NAMALWA (cell line): Measurements from ENCODE around the gene PRDM15.

Source experiments
- DNase-seq: peaks from one replicate; pipeline ENCODE4 v3.0.0-alpha.2; 2015; ENCODE audit warnings: low spot score

PRDM15 gene

DNA sequence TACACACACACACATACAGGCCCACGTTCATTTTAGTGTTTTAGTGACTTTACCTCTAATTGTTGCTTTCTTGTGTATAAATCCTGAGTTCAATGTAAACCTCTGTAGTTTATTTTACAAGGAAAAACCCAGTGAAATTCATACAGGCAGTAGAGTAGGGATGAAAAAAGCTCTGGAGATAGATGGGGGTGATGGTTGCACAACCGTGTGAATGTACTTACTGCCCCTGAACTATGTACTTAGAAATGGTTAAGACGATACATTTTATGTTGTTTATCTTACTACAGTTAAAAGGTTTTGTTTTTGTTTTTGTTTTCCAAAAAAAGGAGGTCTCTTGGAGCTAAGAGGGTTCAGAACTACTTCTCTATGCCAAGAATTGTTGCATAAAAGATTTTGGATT is 29.7 kb upstream of the PRDM15 start:
- DNase-seq, result no peak

DNA sequence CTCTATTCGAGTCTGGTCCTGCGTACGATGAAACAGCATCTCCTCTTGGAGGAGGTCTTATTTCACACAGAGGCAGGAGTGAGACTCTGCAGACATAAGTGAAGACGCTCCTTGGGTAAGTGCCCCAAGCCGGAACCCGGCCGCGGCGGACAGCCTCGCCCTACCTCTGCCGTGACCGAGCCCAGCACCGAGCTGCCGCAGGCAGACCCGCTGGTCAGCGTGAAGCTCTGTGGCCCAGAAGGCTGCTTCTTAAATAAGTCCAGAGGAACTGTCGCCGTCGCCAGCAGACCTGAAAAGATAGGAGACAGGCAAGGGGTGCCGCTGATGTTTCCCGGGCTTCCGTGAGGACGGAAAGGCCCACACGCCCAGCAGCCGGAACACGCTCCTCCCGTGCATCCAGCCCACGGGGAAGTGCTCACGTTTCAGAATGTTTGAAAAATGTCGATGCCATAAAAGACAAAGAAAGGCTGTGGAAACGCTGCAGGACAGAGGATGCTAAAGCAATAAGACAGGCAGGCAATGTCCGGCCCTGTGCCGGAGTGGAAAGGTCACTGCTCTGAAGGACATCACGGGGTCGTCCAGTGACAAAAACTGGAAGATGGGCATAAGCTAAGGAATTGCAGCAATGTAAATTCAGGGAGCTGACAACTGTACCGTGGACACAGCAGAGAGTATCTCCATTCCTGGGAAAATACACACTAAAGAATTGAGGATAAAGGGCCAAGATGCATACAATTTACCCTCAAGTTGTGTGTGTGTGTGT is 28.5 kb upstream of the PRDM15 start:
- no peak for DNase-seq

DNA sequence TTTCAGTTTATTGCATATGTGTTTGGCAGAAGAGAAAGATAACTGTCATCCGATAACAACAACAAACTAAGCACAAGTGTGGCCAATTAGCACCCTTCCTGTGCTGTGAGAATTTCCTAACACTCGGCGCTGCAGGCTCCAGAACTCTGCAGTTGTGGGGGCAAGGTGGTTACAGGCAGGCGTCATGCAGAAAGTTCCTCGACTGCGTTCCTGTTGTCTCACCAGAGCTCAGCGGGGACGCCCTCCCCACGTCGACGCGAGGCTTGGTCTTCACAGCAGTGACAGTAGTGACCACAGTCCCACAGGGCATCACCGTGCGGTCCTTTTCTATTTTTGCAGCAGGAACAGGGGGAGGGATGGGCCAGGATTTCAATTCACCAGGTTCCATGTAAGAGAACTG is 27.6 kb upstream of the PRDM15 start:
- DNase-seq, result no peak

DNA sequence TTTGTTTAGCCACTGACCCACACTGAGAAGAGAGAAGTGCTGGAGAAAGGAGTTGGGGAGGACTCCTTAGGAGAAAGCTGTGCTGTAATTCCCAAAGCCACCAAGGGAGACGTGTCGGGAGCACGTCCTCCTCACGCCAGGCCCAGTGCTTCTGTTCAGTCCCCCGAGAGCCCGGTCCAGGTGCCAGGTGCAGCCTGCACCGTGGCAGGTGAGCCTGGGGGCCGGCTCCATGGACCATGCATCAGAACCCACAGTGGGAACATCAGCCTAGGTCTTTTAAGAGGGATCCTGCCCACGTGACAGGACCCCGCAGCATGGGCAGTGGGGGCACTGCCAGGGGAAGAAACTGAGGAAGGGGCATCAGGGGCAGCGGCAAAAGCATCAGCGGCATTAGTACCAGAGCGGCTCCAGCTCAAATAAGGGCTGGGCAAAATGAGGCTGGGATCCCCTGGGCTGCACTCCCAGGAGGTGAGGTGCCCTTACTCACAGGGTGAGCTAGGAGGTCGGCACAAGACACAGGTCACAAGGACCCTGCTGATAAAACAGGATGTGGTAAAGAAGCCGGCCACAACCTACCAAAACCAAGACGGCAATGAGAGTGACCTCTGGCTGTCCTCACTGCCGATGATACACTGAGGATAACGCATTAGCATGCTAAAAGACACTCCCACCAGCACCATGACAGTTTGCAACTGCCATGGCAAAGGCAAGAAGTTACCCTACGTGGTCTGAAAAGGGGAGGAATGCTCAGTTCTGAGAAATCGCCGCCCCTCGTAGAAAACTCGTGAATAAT is 24.6 kb upstream of the PRDM15 start:
- DNase-seq, result no peak

DNA sequence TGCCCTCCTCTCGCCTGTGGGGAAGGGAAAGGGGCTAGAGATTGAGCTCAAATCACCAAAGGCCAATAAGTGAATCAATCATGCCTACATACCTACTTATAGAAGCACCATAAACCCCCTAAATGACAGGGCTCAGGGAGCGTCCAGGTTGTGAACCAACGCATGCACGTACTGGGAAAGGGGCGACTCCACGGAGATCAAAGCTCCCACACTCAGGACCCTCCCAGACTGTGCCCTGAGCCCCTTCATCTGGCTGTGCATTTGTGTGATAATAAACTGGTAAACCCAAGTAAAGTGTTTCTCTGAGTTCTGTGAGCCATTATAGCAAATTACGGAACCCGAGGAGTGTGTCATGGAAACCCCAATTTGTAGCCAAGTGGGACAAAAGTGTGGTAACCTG is 23.8 kb upstream of the PRDM15 start:
- no peak for DNase-seq

DNA sequence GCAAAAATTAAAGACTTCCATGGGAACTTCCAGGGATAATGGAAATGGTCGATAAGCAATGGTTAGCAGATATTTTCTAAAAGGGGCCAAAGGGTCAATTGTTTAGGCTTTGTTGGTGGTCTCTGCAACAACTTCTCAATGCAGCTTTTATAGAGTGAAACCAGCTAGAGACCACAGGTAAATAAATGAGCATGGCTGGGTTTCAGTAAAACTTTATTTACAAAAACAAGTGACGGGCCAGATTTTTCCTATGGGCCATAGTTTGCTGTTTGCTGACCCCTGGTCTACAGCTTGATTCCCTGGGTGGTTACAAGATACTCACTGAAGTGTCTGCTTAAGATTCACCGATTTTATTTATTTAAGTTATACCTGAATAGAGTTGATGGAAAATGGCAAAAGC is 22.6 kb upstream of the PRDM15 start:
- no peak for DNase-seq

DNA sequence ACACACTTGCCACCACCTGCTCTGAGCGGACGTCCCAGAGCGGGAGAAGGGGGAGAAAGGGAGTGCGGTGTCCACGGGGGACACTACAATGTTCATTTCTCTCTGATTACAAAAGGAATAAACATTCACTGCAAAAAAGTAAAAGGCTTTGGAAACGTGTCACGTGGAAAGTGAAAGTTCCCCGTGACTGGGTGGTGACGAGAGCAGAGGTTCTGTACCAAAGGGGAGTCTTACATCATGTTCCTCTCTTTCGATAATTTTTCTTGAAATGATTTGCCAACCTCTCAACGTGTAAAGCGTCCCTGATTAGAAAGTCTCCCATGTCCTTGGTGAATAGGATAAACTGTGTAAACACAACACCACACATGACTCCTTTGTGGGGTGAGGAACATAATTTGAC is 22.0 kb upstream of the PRDM15 start:
- no peak for DNase-seq

DNA sequence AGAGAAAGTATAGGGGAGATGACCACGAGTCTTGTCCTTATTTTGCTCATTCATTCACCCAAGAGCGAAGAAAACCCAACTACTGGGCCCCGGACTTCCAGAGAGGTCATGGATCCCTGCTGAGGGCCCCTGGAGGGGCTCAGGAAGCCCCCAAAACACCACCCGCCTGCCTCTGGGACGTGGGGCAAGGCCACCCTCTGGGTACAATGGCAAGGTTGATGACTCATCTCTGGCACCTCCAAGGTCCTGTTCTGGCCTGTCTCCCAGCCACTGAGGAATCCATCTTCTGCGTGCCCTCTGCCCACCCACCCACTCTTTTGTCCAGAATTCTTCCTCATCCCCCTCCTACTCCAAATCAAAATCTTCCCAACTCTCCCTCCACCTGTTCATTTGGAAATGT is 21.3 kb upstream of the PRDM15 start:
- DNase-seq, result no peak

DNA sequence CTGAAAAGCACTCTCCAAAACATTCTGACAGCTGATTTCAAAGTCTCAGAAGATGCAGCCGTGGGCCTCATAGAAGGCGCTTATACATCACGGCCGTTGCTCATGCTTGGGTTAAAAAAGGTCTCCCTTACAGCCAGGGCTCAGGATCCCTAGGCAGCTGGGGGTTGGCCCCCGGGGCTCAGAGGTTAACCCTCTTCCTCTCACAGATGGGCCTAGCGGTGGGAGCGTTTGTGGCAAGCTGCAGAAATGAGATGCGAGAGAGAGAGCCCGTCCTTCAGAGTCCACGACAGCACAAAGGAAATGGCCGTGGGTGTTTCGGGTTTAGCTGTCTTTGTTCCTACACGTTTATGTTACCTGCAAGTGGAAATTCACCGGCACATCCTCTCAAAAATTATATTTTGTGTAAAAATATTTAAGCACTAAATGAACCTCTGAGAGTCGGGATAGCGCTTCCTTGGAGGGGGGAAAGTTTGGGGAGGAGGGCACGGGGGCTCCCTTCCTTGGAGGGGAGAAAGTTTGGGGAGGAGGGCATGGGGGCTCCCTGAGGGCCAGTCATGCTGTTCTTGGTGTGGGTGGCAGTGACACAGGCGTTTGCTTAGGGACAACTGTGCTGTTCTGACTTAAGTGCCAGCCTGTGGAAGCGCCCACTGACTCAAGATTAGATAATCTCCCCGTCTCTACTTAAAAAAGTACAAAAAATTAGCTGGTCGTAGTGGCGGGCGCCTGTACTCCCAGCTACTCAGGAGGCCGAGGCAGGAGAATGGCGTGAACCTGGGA is 20.5 kb upstream of the PRDM15 start:
- DNase-seq, result no peak

DNA sequence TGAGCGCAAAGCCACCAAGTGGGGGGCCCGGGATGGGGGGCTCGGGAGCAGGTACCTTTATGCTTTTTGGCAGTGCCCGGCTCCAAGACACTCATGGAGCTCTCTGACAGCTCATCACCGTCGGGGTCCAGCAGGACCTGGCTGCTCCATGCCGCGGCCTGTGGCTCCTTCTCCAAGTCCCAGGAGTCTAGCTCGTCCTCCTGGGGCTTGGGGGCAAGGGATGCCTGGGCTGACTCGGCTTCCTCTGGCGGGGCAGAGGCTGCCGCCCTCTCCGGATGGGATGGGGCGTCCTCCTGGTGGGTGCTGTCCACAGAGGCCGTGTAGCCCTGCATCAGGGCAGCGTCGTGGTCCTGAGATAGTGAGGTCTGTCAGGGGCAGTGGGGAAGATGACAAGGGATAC is 19.9 kb upstream of the PRDM15 start:
- no peak for DNase-seq

DNA sequence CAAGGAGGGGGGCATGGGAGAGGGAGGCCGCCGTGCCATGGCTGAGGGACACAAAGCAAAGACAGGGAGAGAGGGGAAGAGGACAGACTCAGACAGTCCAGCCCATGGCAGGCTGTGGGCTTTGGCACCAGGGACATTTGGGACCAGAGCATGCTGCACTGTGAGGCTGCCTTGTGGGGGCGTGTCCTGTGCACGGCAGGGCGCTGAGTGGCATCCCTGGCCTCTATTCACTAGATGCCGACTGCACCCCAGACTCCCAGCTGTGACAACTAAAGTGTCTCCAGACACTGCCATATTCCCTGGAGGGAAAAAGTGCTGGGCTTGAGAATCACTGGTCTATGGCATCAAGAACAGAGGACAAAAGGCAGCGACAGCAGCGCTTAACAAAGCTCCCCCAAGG is 18.6 kb upstream of the PRDM15 start:
- no peak for DNase-seq

DNA sequence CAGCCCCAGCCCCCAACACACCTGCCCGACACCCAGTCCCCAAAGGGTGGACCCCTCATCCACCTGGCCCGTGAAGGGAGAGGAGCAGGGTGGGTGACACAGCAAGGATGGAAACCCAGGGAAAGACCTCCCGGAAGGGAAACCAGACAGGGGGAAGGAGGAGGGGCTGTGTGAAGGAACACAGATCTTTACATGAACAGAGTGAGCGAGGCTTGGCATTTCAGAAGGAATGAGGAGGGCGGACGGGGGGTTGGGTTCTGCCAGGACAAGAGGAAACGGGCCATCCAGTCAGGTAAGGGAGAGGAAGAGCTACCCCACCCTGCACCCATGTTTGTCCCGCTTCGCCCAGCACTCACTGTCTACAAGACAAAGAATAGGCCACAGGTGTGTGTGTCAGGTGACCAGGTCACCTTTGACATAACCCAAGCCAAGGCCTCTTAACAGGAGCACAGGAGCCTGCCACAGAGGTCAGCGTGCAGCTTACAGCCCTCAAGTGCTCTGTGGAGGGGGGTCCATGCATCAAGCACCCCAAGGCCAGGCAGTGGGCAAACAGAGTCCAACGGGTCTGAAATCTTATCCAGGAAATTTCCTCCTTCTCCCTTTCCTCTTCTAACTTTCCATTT is 18.0 kb upstream of the PRDM15 start:
- no peak for DNase-seq

DNA sequence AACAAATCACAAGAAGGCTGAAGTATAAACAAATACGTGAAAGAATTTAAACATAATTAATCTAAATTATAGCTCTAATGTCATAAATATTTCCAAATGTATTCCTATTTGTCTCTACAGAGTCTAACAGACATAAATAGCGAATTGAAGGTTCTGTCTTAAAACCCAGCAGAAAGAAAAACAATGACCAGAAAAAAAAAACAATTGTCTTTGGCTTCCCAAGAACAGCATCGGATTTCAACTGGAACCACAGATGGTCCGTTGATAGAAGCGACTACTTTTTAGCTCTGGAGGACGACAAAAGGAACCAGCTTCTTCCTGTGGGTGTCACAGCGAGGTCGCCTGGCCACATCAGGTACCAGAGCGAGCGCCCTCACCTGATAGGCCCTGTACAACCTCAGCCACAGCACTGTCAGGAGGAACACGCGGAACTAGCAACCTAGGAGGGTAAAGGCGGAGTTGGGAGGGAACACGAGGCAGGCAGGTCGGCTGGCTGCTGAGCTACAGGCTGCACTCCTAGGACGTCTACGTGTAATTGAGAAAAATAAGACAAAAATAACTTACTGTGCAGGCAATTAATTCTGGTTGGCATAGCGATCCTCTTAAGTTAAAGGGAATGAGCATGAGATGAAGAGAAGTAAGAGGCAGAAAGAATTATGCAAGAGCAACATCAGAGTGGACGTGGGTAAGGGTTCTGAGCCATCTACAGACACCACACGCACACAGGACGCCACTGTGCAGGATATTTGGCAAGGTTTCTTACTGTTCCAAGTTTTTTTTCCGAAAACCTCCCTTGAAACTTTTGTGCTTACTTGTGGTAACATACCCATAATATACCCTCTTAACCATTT is 16.7 kb upstream of the PRDM15 start:
- no peak for DNase-seq

DNA sequence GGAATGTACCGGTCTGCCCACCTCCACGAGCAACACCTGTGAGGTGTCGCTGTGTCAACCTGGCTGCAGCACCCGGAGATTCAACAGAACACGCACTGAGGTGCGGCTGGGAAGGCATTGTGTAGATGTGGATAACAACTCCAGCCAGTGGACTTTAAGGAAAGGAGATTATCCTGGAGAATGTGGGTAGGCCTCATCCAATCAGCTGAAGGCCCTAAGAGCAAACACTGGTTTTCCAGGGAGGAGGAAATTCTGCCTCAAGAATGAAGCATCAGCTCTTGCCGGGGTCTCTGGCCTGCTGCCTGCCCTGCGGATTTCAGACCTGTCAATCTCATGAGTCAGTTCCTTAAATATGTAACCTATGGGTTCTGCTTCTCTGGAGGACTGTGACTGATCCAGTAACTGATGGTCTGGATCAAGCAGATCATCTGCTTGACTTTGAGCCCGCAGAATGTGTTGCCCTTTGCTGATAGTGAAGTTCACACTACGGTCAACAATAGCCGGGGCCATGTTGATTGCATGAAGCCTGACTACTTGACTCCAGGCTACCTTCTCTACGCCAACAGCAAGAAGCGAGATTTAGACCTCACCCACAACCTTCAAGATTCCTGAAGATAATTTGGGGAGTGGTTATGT is 15.9 kb upstream of the PRDM15 start:
- no peak for DNase-seq

DNA sequence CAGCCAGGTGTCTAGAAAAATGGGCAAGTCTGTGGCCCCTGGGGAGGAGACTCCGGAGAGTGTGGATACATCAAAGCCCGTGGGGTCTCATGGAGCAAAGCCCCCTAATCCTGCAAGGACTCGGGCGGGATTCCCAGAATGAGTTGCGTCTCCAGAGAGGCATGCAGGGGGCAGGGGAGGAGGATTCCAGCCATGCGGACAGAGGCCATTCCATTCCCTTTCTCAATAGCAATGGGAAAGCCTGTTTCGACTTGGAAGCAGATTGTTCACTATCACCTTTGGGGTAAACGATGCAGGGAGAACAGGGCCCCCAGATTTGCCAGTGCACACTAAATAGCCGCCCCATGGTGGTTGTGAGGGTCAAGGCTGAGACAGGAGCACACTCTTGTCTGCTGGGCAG is 15.4 kb upstream of the PRDM15 start:
- no peak for DNase-seq

DNA sequence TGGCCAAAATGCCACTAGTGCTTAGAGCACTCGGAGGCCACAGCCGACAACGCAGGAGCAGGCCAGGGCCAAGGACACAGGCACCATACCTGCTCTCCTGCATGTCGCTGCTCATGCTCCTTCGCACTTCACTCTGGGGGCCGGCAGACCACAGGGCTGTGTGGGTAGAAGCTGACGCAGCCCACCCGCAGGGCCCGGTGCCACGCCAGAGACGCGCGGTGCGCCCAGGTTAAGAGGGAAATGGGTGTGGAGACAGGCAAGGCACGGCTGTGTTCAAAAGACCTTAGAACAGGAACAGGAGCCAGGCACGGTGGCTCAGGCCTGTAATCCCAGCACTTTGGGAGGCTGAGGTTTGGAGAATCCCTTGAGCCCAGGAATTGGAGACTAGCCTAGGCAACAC is 13.6 kb upstream of the PRDM15 start:
- no peak for DNase-seq

DNA sequence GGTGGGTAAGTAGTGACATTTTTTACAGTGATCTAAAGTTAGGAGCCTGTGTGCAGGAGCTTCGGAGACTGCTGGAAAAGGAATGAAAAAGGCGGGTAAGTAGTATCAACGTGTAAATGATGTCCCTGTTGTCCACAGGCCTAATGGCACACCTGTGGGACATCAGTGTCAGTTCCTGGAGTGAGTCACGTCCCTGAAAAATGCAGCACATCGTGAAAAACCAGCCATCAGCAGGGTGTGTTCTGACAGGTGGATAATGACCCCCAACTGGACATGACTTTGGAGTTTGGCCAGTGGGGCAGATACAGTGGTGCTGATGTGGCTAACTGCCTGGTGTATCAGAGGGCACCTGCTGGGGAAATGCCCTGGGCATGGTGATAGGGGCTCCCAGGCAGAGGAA is 12.0 kb upstream of the PRDM15 start:
- no peak for DNase-seq

DNA sequence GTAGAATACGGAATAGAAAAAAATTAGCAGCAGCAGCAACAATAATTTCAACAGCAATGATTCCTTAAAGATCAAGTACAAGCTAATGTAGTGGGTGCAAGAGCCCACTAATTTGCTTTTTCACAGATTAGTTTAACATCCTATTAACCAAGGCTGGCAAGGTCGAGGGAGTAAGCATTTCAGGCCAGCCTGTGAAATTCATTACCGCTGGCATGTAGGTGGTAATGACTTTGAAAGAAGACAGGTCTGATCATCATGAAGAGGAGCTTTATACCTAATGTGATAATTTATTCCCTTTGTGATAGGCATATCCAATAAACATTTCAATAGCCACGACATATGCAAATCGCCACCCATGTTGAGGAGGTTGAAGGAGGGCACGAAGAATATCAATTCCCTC is 11.2 kb upstream of the PRDM15 start:
- no peak for DNase-seq

DNA sequence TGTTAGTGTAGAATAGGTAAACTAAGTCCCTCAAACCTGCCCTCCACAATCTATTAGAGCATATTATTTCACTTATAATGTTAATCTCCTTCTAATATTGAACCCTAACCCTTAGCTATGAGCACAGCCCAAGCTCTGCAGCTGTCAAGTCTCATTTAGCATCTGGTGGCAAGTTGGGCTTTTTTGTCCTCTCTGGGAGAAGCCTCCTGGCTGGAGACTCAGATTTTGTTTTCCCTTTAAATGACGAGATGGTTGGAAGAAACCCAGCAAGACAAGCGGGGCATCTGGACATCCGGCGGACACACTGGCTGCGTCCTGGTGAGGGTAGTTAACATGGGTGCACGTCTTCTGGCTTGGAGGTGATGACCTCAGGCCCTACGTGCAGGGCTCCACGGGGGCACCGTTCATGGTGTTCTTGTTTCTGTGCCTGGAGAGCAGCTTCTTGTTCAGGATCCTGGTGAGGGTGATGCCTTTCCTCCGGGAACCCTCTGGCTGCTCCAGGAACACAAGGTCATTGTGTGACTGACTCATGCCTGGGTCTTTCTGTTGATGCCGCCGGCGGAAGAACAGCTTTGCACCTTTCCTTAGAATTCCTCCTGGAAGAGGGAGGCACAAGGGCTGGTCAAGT is 9.7 kb upstream of the PRDM15 start:
- DNase-seq, result no peak

DNA sequence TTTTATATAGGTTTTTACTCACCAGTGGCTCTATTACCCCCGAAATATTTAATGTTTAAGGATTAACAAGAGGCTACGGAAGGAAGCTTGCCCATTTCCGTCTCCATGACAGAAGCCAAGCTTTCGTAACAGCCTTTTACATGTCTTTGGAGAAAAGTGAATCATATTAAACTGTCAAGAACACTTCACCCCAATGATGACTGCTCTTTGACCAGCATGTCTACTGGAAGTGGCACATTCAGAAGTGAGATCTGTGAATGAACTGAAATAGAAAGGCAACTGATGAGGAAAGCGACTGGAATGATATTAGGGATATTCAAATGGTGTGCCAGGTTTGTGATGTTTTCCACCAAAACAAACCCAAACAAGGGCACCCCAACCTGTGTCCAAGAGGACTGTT is 8.5 kb upstream of the PRDM15 start:
- DNase-seq, result no peak

DNA sequence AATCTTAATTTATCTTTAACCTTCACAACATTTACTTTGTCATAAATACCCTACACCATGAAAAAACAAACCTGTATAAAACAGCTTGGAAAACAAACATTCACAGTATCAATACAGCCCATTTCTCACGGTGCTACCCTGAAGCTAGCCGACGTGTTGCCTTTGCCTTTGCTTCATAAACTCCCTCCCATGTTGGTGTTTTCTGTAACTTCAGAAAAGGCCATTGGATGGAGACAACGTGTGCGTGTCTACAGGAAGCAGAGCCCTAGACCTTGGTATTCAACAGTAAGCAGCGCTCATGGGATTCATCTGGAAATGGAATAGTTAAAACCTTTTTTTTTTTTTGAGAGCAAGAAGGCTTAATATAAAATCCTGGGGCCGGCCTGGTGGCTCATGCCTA is 7.2 kb upstream of the PRDM15 start:
- no peak for DNase-seq
